HG03280 (cell line): ENCODE data around the gene PHOX2B.

Experiments used
- ATAC-seq: cut with Tn5 transposase; IDR thresholded peaks from one replicate; pipeline ENCODE4 v1.9.1; 2021; ENCODE audit warnings: mild to moderate bottlenecking, moderate library complexity; ENCODE audit not compliant: unreplicated experiment

Gene PHOX2B

DNA sequence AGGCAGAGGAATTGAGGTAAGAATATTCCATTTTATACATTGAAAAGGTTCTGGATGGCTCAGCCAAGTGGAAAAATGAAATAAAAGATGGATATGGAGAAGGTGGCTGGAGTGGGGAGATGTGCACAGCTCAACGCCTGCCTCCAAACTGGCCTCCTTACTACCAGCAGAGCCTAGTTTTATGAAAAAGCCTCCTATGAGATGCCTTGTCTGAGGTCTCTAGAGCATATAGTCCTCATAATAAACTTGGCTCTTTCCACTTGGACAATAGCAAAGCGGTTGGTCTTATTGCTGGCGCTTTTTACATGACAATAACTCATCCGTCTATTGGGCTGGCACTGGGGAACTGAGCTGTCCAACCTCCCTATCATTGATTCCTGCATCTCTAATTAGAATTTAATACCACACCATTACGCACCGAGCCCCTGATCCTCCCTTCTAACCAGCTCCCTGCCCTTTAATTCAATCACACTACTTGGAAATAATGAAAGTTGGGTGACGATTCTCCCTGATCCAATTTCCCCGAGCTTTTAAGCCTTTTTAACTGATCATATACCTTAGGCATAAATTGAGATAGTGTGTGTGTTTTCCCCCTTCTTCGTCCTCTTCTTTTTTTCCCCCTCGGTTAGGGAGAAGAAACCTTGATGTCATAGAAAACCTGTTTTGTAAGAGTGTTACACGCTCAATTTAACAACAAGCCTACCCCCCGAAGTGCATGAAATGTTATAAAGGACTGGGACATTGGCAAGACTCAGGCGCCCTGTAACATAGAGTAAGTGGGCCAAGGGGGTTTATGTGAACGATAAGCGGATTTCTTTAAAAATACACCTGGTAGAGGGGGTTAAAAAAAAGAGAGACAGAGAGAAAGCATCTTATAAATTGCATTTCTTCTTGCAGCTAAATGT, at the start of gene PHOX2B:
Gene PHOX2B (minus strand): TSS at position 155 of the 905 bp plus-strand sequence. CDS start 115 bp downstream, at position 40.
- no peak for ATAC-seq

DNA sequence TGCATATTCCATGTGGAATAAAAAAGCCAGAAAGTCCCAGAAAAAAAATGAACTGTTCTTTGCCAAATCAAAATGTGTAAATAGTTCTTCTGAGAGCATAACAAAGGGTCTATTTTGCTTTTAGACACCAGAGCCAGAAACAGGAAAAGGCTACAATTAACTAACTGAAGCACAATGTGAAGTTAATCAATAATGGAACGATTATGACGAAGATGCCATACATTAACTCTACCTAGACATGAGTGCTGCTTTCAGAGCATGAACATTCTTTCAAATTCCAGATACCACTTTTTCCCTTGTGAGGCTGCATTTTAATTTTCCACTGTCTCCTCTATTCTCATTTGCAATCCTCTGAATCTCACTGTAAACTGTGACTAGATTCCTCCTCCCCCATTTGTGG, 48.7 kb upstream of the PHOX2B start:
- no peak for ATAC-seq

DNA sequence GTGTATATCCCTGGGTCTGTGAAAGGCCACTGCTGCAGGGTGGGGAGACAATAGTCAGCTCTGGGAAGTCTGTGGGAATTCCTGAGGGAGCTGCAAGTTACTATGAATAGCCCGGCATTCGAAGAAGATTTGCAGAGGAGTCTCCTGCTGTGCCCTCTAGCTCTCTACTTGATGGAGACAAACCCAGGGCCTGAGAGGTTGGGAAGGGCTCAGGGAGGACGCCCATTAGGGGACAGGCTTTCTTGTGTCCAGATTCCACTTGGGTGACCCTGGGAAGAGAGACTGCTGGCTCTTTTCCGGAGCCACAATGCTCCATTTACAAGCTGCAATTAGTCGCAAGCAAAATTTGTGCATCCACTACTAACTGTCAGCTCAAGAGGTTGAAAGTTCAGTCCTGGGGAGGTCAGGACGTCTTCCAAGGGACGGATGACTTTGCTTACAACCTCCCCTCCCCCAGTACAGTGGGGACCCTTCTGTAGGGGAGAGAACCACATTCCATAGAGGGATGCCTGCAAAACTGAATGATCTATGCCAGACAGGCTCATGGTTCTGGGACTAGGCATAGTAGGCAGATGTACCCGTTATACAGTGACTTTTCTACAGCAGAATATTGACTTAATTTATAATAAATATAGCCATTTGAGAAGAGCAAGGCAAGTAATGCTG, 48.2 kb upstream of the PHOX2B start:
- ATAC-seq = no peak

DNA sequence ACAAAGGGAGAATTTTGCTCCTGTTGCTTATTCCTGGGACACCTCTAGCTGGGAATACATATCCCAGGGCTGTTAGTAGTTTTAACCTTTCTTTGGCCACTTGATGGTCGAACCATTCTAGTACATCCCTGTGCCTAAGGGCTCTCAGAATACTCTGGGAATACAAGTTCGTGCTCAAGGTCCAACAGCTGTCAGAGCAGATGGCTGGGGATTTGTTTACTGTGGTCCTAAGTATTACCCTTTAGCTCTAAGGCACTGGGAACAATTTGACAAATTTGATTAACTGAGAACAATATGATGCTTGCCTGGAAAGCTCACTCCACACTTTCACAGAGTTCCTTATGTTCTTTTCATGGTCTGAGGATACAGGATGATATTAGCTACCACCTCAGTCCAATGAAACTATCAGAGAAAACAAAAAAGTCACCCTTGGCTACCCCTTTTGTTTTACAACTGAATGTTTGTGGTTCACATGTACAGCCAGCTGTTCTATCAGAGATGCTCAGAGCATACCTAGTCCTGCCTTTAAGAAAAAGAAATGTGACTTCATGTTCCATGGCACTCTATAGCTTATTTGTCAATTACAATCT, 47.4 kb upstream of the PHOX2B start:
- no peak for ATAC-seq

DNA sequence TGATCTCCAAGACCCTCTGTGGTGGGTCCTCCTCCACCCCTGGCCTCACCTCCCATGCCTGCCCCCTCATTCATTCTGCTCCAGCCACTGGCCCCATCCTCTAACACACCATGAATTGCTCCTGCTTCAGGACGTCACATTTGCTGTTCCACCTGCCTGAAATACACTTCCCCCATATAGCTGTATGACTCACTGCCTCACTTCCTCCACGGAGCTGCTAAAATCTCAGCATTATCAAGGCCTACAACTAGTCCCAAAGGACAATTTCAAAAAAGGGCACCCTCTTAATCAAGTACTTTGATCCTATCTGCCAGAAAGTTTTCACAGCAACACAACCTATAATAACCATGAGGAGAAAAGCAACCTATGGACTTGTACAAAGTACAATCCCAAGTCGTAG, 43.6 kb upstream of the PHOX2B start:
- ATAC-seq = no peak

DNA sequence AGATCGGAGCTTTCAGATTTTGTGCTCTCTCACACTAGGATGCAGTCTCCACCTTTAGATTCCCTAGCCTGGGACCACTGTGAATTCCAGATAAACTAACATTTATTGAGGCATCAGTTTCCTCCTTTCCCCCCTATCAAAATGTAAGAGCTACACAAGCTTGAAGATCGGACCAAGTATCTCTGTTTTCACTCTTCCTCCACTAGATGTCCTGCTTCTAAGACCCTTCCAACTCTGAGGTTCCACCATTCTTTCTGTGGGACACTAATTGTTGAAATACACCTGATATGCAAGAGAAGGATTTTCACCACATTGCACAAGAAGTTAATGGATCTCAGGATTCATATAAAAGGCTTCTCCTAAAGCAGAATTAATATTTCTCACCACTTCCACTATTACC, 43.0 kb upstream of the PHOX2B start:
- no peak for ATAC-seq

DNA sequence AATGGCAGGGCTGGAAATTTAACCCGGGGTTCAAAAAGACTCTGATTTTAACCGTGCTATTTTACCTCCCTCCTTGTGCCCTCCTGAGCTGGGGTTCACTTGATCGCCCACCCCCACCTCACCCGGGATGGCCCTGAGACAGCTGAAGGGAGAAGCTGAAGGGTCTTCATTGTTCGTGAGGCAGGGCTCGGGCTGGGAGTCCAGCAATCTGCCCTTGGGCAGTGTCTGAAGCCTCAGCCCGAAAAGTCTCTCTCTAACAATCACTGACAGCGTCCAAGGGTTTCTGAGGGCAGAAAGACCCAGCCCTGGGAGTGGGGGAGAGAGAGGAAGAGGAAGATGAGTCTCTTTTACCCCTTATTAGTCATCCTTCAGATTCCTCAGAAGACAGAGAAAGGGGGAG, 39.4 kb upstream of the PHOX2B start:
- ATAC-seq = no peak

DNA sequence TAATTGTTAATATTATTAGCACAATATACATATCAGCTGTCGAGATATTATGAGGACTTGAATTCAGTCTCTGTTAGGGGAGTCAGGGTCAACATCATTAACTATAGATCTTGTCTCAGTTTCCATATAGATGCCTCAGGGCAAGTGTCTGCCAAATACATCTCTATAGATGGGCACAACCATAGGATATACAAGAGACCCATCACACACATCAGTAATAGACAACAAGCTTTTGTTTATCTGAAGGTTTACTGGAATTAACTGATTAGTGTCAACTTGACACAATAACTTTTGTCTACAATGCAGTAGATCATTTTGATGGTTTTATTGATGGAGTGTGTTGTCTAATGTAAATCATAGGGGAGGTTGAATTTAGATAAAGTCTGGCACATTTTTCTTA, 37.1 kb upstream of the PHOX2B start:
- no peak for ATAC-seq

DNA sequence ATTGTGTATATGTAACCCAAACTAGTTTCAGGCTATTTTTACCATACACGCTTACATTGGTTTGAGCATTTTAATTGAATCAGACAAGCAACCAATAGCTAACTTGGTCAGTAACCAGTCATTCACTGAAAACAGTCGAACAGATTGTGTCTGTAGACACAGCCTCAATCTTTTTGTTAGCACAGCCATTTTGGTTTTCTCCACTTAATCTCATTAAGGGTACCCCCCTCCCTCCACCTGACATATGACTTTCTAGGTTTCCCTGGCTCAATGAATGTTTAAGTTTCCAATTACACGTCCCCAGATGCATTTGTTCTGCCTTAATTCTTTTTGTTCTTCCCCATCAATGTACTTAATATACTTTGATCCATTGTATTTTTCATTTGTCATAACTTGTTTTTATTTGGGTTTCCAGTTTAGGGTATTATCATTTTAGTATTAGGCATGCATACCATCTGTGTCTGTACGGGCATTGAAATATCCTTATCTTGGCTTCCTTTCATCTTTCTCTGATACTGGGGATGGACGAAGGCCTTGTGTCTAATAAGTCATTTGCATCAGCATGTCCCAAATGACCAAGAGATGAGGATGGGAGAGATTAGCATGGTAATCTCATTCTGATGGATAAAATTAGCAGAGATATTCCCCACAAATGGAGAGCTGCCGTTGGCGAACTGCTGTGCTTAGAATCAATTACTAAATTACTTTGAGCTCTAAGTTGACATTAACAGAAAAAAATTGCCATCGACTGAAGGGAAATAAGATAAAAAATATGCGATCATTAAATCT, 35.9 kb upstream of the PHOX2B start:
- ATAC-seq = no peak

DNA sequence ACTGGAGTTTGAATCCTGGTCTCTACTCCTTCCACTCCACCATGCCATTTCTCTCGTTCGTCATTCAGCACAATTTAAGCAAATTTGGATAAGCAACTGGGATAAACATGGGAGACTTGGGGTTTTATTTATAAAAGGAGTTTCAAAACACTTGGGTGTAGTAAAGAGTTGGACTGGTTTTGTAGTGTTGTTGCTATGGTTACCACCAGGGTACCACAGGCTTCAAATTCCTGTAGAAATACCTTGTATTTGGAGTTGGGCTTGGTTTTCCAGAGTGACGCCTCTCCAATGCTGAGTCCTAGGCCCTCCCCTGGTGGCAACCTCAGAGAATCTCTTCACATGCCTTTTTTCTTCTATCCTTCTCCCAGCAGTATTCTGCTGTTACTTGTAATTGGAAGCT, 27.9 kb upstream of the PHOX2B start:
- no peak for ATAC-seq

DNA sequence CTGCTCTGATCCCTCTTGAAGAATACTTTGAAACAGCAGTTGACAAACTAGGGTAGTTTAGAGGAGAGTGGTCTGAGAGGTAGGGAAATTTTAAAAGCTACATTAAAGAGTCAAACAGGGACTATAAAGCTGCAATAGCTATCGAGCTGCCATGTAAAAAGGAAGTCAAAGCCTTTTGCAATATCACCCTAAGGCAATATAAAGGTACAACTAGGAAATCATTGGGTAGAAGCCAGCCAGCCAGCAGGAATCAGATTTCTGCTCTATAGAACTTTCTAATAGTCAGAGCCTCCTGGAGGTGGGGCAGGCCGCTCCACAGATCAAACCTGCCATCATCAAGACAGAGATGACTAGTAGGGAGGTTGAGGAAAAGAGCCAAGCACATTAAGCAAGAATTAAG, 15.2 kb upstream of the PHOX2B start:
- no peak for ATAC-seq

DNA sequence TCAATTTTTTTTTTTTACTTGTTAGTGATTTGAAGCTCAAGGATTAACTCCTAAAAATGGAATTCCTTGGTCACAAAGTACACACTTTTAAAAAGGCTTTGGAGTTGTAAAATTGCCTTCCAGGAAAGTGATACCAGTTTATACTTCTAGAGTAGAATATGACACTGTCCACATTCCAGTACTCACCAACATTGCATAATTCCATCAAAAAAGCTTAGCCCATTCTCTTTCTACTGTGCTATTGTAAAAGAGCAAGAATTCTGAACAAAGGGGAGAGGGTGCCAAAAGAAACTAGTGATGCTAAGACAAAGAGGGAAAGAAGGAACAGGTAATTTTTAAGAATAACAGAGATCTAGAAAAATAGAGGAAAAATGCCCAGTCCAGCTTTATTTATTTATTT, 10.4 kb upstream of the PHOX2B start:
- ATAC-seq = no peak

DNA sequence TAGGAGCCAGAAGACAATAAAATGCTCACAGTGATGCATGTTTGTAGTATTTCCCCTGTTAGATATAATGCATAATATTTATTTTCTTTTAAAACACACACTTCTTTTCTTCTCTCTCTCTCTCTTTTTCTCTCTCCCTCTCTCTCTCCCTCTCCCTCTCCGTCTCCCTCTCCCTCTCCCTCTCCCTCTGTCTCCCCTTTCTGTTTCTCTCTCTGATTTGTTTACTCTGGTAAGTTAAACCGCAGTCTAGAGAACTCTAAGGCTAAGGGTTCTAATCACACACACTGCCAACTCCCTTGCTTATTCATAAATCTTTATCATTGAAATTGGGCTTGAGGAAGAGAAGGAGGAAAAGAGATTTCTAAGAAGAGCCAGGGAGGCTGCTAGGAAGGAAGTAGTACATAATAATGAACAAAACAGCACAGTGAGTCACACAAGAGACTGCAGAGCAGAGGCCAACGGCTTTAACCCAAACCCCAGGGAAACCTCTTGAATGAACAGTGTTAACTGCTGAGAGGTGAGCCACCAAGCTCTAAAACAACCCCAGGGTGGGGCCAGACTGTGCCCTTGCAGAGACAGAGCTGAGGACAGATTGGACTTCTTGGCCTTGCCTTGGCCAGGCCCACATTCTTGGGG, 9.1 kb upstream of the PHOX2B start:
- ATAC-seq = no peak

DNA sequence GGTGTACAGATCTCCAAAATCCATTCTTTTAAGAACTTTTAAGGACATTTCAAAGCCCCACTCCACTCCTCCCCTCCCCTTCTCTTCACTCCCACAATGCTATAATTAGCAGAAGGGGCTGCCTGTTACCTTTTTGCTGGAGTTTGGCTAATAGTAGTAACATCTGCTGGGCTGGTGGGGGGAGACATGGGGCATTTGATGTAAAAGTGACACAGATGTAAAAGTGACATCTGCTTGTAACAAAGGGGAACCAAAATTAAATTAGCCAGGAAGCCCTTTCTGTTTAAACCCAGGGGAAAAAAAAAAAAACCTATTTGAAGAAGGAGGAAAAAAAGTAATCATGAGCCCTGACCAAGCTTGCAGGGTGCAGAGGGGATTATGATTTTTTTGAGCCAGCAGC, 5.4 kb upstream of the PHOX2B start:
- no peak for ATAC-seq

DNA sequence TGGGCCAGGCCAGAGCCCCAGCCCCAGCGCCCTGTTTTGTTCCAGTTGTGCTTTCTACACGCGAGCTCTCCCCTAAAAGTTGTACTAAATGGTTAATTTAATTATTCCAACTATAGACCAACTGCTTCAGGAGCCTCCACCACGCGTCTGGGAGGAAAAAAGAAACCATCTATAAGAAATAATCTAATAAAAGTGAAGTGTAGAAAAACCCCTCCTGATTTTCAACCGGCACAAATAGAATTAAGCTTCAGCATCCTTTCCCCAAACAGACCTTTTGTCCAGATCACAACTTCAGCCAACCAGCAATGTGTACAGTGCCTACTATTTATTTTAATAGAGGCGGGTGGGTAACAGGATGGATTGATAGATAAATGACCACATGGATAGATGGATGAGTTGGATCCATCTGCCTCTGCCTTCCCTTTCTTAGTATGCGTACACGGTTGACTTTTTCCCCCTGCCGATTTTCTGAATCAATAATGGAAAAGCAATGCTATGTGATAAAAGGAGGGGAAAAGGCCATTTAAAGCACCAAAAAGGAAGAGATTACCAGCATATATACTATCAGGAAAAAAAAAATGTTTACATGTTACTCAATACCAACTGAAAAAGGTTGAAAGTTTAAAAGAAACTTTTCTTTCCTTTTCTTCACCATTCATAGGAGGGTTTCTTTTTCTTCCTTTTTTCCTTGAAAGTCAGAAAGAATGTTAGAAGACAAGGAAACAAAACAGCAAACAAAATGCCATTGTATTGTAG, 3.7 kb upstream of the PHOX2B start:
- ATAC-seq = no peak

DNA sequence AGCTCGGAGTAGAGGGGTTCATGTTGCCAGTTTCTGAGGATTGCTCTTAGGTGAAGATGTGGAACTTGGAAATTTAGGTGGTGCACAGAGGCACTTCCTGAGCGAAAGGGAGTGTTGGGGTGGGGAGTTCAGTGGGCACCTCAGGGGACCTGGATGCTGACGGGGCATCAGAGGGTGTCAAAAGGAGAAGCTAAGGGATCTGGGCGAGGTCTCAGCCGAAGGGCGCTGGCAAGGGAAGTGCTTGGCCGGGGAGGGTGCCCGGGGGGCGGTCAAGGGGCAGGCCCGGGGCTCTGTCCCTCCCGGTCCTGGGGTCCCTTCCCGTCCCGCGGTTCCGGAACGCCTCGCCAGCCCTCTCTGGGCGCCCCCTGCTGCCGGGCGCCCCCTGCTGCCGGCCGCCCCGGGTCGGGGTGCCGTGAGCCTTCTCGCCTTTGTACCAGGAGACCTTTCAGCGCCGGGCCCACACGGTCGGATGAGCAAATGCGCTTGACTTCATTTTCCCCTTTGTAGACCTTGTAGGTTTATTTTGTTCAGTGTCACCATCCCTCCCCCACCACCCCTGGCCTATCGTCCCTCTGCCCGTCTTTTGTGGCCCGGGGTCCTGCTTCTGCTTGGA, 3.0 kb upstream of the PHOX2B start:
- ATAC-seq = no peak

DNA sequence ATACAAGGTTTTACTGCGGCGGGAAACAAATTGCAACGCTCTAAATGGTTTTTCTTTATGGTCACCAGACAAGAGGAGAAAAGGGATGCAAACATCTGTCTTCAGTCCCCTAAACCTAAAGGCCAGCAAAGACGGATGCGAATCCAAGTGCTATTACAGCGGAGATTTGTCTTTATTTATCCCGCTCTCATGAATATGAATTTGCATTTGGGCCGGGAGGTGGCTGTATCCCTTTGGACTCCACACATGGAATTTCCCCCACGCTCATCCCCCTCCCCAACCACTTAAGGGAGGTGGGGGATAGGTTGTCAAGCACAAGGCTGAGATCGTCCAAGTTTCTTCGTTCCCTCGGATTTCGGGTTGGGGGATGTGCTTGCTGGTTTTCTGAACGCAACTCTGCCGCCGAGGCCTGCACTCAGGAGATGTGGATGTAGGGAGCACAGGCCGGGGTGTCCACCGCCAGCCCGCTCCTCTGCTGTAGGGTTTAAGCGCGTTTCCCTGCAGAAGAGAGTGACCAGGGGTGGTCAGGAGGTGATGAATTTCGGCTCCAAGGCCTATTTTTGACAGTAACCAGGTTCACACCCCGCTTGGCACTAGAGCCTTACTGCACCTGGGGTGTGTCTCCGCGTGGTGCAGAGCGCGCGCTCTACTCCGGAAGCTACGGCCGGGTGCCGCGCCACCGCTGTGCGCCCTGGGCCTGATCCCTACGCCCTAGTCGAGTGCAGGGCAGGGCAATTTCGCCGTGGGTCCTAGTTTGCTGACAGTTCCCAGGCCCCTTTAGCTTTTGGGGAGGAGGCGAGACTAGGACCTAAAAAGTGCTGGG, 2.3 kb upstream of the PHOX2B start:
- ATAC-seq = no peak

DNA sequence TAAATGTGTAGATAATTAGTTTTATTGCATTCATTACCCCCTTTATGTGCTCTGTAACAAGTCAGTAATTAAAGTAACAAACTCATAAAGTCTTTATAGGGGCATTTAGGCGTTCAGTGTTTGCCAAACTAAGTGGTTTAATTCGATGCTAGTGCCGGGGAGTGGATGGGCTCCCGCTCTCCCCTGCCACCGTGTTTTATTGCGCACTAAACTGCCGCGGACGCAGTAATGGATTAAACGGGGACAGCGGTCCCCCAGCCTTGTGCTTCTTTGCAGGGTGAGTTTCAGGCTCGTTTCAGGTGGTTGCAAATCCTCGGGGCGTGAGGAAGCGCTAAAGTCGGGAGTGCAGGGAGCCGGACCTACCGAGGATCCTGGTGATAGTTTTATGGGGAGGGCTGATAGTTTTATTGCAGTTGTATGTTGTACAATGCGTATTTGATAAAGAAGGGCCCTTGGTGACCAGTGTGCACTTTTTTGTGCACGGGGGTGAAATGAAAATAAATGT, 1.6 kb upstream of the PHOX2B start:
- no peak for ATAC-seq

DNA sequence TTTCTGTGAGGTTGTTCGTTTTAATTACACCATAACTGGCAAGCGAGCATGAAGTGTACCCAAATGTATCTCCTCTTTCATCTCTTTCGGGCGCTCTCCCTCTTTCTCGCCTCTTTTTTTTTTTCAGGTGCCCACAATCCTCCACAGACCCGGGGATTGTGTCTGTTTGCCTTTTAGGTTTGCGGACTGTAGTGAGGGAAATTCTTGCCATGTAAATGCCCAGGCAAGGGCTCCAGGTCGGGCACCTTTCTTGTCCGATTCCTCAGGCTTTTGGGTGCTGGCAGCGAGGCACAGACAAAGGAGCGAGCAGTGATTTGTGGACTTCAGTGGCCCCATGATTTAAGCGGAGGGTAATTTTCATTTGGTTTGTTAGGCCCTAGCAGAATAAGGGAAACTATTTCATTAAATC, 1.1 kb upstream of the PHOX2B start:
- ATAC-seq = no peak
